GM18507 (cell line): Measurements from ENCODE around the gene FLAD1.

Experiments
- DNase-seq: peaks from one replicate; pipeline ENCODE4 v3.0.0; 2011; ENCODE audit warnings: low read depth; ENCODE audit not compliant: insufficient read length; ENCODE audit errors: extremely low spot score
- FAIRE-seq: peaks from 2 replicates; lab custom pipeline; 2011; peaks lifted over from hg19 to GRCh38; lab: Jason Lieb, UNC

The FLAD1 gene

DNA sequence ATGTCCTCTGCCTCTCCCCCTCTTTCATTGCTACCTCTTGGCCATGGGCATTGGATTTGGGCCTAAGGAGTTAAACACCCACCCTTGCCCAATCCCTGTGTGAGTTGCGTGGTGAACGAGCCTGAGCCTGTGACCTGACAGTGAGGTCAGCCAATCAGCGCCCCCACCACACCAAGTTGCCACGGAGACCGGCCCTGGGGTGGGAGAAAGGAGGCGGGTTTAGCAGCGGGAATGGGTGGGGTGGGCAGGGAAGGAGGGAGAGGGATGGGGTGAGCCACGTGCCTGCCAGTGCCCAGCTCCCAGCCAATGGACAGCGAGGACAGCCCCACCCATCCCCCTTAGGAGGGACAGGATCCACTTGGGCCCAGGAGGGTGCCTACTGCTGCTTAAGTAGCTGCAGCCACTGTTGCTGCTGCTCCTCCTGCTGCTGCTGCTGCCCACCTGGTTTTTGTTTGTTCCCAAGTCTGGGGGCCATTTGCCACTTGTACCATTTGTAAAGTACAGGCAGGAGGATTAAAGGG lies 28.9 kb downstream of the FLAD1 start:
- FAIRE-seq: no peak
- no peak for DNase-seq

DNA sequence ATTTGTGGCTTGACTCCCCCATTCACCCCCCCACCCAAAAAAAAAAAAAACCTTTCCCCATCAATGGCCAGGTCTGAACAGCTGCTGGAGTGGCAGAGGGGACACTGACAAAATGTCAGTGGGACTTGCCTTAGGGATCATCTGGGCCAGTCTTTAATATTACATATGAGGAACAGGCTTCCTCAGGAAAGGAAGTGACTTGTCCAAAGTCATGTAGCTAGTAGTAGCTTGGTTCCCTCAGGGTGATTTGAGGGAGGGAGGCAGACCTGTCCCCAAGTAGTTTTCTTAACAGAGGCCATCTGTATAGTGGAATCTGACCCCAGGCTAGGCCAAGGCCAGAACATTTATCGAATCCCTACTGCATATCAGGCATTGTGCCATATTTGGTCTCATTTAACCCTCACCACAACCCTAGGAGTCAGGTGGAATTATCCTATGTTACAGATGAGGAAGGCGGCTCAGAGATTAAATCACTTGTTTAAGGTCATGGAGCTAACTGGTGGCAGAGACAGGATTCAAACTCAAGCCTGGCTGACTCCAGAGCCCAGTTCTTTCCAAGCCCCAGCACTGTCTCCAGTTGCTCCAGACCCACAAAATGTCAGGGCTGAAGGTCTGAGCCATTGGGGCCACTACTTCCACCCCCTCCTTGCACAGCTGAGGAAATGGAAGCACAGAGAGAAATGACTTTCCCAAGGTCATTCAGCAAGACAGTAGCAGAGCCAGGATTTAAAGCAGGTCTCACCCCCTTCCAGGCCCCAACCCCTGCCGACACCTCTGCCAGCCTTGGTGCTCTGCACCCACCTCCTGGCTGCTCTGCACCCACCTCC lies 29.8 kb downstream of the FLAD1 start:
- FAIRE-seq: no peak
- DNase-seq: no peak

DNA sequence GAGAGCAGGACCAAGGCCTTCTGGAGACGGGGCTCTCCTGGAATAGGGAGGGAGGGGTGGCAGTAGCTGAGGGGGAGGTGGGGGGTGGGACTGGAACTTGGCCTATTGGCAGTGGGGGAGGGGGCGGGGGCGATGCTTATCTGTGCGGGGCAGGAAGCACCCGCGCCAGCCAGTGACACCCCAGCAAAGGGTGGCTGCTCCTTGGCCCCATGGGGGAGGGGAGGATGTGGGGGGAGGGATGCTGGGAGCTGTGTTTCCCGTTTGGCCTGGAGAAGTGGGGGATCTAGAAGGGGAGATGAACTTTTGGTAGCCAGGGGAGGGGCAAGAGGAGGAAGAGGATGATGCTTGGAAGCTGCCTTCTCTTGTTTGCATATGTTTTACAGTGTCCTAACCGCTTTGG lies 30.5 kb downstream of the FLAD1 start:
- no peak for FAIRE-seq
- no peak for DNase-seq

DNA sequence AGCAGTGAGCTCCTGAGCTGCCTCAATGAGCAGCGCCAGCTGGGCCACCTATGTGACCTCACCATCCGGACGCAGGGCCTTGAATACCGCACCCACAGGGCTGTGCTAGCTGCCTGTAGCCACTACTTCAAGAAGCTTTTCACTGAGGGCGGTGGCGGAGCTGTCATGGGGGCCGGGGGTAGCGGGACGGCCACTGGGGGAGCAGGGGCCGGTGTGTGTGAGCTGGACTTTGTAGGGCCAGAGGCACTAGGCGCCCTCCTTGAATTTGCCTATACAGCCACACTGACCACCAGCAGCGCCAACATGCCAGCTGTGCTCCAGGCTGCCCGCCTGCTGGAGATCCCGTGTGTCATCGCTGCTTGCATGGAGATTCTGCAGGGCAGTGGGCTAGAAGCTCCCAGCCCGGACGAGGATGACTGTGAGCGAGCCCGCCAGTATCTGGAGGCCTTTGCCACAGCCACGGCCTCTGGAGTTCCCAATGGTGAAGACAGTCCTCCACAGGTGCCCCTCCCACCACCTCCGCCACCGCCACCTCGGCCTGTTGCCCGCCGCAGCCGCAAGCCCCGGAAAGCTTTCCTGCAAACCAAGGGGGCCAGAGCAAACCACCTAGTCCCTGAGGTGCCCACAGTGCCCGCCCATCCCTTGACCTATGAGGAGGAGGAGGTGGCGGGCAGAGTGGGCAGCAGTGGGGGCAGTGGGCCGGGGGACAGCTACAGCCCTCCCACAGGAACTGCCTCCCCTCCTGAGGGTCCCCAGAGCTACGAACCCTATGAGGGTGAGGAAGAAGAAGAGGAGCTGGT lies 31.8 kb downstream of the FLAD1 start:
- FAIRE-seq (no peak), DNase-seq (no peak)

DNA sequence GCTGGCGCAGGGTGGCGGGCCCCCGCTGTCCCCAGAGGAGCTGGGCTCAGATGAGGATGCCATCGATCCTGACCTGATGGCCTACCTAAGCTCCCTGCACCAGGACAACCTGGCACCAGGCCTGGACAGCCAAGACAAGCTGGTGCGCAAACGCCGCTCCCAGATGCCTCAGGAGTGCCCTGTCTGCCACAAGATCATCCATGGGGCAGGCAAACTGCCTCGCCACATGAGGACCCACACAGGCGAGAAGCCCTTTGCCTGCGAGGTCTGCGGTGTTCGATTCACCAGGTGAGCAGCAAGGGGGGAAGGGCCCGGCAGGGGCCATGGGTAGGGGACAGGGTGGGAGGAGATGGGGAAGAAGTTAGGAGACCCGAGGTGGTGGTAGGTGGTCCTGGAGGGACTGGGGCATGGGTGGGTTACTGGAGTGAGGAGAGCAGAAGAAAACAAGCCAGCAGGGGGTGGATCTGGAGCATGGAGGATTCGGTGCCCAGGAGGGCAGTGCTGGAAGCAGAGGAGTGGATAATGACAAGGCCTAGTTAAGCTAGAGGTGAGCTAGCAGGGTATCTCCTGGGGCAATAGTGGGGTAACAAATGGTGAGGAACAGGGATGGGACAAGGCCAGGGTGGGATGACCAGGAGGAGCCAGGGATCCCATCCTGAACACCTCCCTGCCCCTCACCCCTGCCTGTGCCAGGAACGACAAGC lies 32.5 kb downstream of the FLAD1 start:
- FAIRE-seq (no peak), DNase-seq (no peak)

DNA sequence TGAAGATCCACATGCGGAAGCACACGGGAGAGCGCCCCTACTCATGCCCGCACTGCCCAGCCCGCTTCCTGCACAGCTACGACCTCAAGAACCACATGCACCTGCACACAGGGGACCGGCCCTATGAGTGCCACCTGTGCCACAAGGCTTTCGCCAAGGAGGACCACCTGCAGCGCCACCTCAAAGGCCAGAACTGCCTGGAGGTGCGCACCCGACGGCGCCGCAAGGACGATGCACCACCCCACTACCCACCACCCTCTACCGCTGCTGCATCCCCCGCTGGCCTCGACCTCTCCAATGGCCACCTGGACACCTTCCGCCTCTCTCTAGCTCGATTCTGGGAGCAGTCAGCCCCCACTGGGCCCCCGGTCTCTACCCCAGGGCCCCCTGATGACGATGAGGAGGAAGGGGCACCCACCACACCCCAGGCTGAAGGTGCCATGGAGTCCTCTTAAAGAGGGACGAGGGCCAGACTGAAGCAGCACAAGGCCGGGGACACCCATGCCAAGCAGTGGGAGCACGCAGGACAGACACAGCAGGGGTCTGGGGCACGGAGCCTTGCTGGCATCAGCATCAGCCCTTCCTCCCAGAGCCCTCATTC lies 33.2 kb downstream of the FLAD1 start:
- FAIRE-seq: no peak

DNA sequence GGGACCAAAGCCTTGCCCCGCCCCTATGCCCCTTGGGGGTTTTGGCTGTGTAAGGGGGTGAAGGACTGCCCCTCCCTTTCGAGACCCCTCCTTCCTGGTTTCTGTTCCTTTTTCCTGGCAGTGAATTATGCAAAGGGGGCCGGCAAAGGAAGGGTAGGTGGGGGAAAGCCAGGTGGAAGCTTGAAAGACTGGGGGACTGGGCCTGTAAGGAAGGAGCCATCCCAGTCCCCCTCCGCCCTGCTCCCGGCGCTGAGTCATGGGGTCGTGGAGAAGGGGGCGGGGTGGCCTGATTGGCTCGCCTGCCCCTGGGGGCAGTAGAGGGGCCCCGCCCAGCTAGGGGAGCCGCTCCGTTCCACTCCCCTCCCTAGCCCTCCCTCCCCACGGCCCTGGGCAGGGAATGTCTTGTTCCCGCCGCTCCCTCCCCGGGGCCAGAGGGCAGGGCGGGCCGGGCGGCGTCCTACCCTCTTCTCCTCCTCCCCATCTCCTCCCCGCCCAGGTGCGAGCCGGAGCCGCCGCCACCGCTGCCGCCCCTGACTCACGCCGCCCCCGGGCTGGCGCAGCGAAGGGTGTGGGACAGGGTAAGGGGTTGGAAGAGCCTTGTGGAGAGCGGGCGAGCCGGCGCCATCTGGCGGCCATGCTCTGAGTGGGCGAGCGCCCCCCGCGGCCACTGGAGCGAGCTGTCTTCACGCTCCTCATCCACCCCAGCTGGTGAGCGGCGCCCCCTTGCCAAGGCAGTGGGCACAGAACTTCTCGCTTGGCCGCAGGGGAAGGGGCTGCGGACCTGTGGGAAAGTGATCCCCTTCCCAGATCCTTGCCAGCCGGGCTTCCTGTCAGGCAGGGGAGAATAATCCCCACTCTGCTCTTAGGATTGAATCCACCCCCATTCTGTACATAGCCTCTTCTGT lies 34.1 kb downstream of the FLAD1 start:
- DNase-seq (peak; percentile 78), FAIRE-seq (peak; percentile 84)

More for the DNA sequence above, 33.2 kb downstream of the FLAD1 start:
- DNase-seq: no peak

DNA sequence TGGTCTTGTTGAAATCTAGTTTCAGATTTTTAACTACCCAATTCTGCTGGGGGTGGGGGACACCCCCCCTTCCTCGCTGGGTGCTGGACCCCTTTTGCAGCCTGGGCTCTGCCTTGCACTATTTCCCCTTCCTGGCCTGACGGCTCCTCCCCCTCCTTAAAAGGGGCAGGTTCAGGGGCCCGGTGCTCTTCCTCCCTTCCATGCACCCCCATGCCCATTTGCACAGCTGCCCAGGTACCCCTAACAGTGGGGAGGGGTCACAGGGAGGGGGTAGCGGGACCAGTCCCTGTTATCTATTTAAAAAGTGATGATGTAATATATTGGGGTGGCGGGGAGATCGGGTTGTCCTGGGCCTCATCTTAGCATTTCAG lies 34.8 kb downstream of the FLAD1 start:
- DNase-seq: no peak
- no peak for FAIRE-seq

DNA sequence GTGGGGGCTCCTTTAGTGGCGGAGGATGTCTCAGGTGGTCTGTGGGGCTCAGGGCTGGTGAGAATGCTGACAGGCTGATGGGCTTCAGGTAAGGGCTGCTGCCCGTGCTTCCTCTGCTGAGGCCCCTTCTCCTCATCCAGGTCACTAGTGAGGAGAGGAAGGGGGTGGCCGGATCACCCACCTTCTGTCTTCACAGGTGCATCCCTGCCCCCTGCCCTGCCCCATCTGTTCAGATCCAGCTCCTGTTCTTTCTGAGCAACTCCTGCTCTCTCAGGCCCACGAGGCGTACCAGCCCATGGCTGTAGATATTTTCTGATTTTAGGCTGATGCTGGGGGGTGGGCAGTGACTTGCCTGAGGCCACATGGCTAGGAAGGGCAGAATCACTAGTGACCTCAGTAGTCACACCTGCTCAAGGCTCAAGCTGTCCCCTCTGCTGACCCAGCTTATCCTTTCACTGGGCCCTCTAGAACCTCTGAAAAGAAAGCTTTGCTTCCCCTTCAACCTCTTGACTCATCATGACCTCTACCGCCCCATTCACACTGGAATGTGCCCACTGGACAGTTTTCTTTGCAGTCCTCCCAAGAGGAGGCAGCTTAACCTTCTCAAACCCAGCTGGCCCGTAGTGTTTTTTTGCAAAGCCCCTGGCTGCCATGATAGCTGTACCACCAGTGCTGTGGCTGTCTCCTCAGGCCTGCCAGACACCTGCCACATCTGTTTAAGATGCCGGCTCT lies 35.6 kb downstream of the FLAD1 start:
- FAIRE-seq (no peak), DNase-seq (no peak)

DNA sequence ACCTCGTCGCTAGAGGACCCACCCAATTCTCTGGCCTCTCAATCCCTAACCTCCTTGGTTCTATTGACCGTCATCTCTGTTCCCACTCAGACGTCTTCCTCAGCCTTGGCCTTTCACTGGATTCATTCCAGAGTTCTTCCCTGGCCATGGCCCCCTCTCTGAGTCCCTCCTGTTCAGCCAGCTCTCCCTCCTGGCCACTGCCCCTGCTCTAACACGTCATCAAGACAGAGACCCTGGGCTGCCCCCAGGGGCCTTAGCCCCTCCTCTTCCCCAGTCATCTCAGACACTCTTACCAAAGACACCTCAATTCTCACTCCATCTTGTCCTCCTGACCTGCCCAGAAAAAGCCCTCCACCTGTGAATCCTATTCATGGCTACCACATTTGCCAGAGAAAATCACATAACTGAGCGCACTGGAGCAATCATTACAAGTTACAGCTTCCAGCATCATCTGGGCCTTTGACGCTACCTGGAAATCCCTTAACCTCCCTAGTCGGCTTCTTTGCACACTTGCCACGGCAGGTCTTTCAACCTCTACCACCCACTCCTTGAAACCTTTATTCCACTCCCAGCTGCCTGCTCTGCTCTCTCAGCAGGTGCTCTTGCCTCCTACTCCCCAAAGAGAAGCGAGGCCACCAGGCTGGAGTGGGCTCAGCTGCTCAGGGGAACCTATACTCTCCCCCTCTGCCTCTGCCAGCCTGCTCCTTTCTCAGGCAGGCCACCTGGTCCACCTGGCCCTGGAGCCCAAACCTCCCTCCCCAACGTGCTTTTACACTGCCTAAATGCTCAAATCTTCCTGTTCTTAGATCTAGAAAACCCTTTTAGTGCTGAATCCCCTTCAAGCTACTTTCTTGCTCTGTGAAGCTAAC lies 36.5 kb downstream of the FLAD1 start:
- FAIRE-seq (no peak), DNase-seq (no peak)

DNA sequence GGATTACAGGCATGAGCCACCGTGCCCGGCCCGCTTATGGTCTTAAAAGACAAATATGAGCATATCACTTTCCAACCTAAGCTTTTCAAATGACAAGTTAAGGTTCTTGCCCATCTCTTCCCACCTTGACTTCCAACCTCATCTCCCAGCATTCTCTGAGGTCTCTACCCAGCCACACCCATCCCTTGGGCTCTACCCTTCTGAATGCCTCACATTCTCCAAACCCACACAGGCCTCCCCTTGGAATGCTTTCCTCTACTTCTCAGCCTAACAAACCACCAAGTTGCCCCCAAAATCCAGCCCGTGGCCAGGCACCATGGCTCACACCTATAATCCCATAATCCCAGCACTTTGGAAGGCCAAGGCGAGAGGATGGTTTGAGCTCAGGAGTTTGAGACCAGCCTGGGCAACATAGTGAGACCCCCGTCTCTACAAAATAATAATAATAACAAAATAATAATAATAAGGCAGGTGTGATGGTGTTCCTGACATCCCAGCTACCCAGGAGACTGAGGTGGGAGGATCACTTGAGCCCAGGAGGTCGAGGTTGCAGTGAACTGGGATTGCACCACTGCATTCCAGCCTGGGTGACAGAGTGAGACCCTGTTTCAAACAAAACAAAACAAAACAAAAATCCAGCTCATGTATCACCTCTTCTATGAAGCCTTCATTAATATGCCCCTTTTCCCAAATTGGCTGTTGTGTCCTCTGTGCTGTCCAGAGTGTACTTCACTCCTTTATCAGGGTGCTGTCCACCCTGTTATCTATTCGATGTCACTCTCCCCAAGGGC lies 39.2 kb downstream of the FLAD1 start:
- DNase-seq (no peak), FAIRE-seq (no peak)

DNA sequence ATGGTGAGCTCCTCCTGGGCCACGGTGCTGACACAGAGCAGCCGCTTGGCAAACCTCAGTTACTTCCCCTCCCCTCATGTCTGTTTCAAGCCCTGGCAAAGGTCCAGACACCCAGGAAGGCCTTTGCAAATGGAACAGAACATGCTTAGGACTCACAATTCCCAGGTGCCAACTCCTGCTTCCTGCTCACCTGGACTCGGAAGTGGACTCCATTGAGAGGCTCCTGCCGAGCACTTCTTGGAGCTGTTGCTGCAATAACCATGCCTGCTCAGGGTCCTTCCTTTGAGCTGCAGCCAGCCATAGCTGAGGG lies 39.7 kb downstream of the FLAD1 start:
- DNase-seq (no peak), FAIRE-seq (no peak)

DNA sequence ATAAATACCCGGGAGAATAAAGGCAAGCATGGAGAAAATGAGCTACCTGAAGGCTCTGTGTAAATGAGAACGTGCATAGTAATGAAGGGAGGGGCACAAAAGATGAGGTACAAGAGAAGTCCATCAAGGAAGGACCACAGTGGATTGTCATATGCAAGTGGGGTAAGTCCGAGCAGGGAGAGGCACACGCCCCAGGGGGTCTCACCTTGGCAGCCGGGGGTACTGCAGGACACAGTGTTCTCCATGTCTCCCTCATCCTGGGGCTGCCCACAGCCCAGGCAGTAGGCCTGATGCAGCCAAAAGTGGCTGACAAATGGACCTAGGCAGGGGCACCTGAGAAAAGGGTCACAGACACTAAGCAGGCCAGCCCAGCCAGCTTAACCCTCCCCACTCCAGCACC lies 40.5 kb downstream of the FLAD1 start:
- DNase-seq: no peak
- FAIRE-seq: no peak

DNA sequence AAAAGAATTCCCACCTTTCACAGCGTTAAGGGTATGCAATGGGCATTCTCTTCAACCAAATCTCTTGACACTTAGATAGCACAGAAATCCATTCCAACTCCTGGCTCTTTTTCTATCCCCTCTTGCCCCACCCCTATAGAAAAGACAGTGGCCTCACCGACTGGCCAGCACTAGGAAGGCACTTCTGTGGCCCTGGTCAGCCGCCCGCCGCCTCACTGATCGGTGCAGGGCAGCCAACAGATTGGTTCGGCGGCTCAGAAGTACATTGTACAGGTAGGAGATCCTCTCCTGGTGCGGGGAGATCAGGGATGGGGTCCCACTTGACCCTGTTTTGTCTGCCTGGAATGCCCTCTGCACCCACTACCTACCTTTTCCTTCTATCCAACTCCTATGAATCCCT lies 41.2 kb downstream of the FLAD1 start:
- DNase-seq (no peak), FAIRE-seq (no peak)

DNA sequence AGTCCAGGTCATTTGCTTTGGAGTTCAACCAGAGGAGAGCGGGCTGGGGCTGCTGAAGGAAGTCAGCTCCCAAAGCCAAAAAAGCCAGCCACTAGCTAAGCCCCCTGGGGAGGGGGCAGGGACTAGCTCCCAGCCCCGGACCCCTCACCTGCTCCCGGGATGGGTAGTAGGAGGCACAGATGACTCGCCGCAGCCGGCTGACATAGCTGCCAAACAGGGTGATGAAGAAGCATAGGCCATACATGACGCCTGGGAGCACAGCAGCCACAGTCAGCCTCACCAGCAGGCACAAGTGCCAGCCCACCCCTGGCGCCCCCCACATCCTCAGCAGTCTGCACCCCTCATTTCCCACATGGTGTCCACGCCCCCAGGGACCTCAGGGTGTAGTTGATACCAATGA lies 43.0 kb downstream of the FLAD1 start:
- DNase-seq: no peak
- FAIRE-seq: no peak

DNA sequence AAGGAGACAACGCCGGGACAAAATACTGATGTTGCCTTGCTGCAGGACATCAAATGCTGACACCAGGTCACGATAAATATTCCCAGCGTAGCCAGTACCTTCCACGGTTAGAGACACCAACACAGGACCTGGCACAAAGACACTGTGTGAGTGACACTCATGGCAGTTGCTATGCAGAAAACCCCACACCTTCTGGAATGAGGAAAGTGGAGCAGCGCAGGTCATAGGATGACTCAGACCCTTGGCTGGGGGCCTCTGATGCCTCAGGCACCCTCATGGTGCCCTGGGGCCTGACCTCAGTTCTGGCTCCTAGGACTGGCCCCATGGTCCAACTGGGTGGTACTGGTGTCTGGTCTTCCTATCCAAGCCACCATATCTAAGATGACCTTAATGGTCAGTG lies 43.4 kb downstream of the FLAD1 start:
- FAIRE-seq (no peak), DNase-seq (no peak)
